ENCODE measurements around the gene GNG2. TPM values are rescaled to one million over a fixed set of nuclear protein-coding genes. Genes with fewer than 3 reads are reported as not detected.

Gene GNG2
- polyA plus RNA-seq, 1 of the 3 experiments (the other 2 are of a cell fraction): 17.8 TPM

- Histone ChIP-seq H3F3A (replicated peaks; ENCODE audit: insufficient read depth) (no peaks in the 10 kb centered on the region), H3K9me3 (peaks cover 5% of the 10 kb centered on the region; the same call in 1 of the 2 replicates), H3K27me3 (ENCODE audit: insufficient read depth) (no peaks in the 10 kb centered on the region), H3K4me2 (no peak overlapping the region), H3K9ac (no peak overlapping the region), H3K4me1 (ENCODE audit: control insufficient read depth in 1 of 2, insufficient read depth in 2 of 2, low read depth in 1 of 2, low read length in 1 of 2) (peaks cover 7 to 13% of the 10 kb centered on the region in 2 experiments; a peak in 3 of 4 replicates), H3K9me2 (no peaks in the 10 kb centered on the region), H3K4me3 (ENCODE audit: low read depth in 2 of 2, low read length in 1 of 2) (no peak overlapping the region), H4K20me1 (ENCODE audit: insufficient read depth) (no peaks in the 10 kb centered on the region), H2AFZ (ENCODE audit: low read depth) (no peak overlapping the region), H3K27ac (ENCODE audit: low read depth in 2 of 2, low read length in 1 of 2) (peak overlapping the region; percentile 28 to 79; a peak in 3 of 4 replicates), H3K79me2 (ENCODE audit: insufficient read depth) (no peaks in the 10 kb centered on the region), H3K36me3 (replicated peaks in 1 of 2; ENCODE audit: control insufficient read depth in 1 of 2, insufficient read depth in 2 of 2, low read length in 1 of 2) (peaks cover 6 to 16% of the 10 kb centered on the region in 2 experiments)
- DNase-seq: no peak
- ChIA-PET CTCF (interaction anchor here (0.8 to 2.2 kb wide), 4 partner anchors 16 to 680 kb away, joined by 3 to 13 read pairs (median 4); no protein-coding TSS in a partner anchor), POLR2A (no interaction called here)
- TF ChIP-seq EZH2phosphoT487 (IDR thresholded peaks at IDR 0.05; ENCODE audit: borderline replicate concordance, low read depth): no peak
- TF ChIP-seq USF2 (IDR thresholded peaks at IDR 0.05; ENCODE audit: borderline replicate concordance, low read depth, low read length): no peak
- 72% methylated on average over 4 of the region's 4 CpGs for WGBS (ENCODE audit: low lambda C conversion rate)
Observed at GRCh38 chr14:51963286-51963685, 102.9 kb downstream of the GNG2 start.

- no peaks in the 10 kb centered on the region for H3K9me2 ChIP-seq
Observed at GRCh38 chr14:51967521-51967920, 107.1 kb downstream of the GNG2 start.

More at GRCh38 chr14:51967521-51967920, 107.1 kb downstream of the GNG2 start:
- no peak overlapping the region for H3K9ac ChIP-seq
- H3F3A ChIP-seq (replicated peaks; ENCODE audit: insufficient read depth): no peaks in the 10 kb centered on the region
- no peak for DNase-seq
- no peak overlapping the region for H3K27ac ChIP-seq (ENCODE audit: low read depth in 2 of 2, low read length in 1 of 2)
- no peak overlapping the region for H3K4me2 ChIP-seq
- CTCF ChIA-PET: interaction anchor here (1.1 to 5.2 kb wide), 4 partner anchors 9 to 82 kb away, joined by 3 to 43 read pairs (median 4); no protein-coding TSS in a partner anchor
- H3K9me3 ChIP-seq: no peaks in the 10 kb centered on the region
- H2AFZ ChIP-seq (ENCODE audit: low read depth): no peak overlapping the region
- no peaks in the 10 kb centered on the region for H3K27me3 ChIP-seq (ENCODE audit: insufficient read depth)
- no peaks in the 10 kb centered on the region for H3K36me3 ChIP-seq (replicated peaks in 1 of 2; ENCODE audit: control insufficient read depth in 1 of 2, insufficient read depth in 2 of 2, low read length in 1 of 2)
- WGBS (ENCODE audit: low lambda C conversion rate): 71% methylated on average over 2 of the region's 2 CpGs
- peaks cover 5 to 9% of the 10 kb centered on the region in 2 experiments; a peak in 3 of 4 replicates for H3K4me1 ChIP-seq (ENCODE audit: control insufficient read depth in 1 of 2, insufficient read depth in 2 of 2, low read depth in 1 of 2, low read length in 1 of 2)
- H3K79me2 ChIP-seq (ENCODE audit: insufficient read depth): no peaks in the 10 kb centered on the region
- no peaks in the 10 kb centered on the region for H4K20me1 ChIP-seq (ENCODE audit: insufficient read depth)
- TF ChIP-seq RCOR1 (IDR thresholded peaks at IDR 0.05; ENCODE audit: low read length) (no peak), GATA2 (CRISPR knock-in tag; IDR thresholded peaks at IDR 0.05) (no peak), JUND (IDR thresholded peaks at IDR 0.05) (no peak), MXI1 (IDR thresholded peaks at IDR 0.05; ENCODE audit: low read depth, low read length) (no peak), ZBTB33 (IDR thresholded peaks at IDR 0.05; ENCODE audit: borderline replicate concordance, low read depth) (no peak), RAD21 (IDR thresholded peaks at IDR 0.05; ENCODE audit: low read length) (no peak), FOXJ3 (CRISPR knock-in tag; IDR thresholded peaks at IDR 0.05) (no peak), RXRA (IDR thresholded peaks at IDR 0.05; ENCODE audit: borderline replicate concordance, low read depth) (no peak), CTCF (IDR thresholded peaks at IDR 0.05) (no peak), YY1 (IDR thresholded peaks at IDR 0.05; ENCODE audit: low read depth) (no peak), TAF1 (IDR thresholded peaks at IDR 0.05; ENCODE audit: borderline replicate concordance, low read depth, low read length) (no peak), TCF12 (IDR thresholded peaks at IDR 0.05) (no peak), USF1 (IDR thresholded peaks at IDR 0.05; ENCODE audit: borderline replicate concordance, low read depth) (no peak), MAX (IDR thresholded peaks at IDR 0.05; ENCODE audit: low read depth) (no peak)
- no peak overlapping the region for H3K4me3 ChIP-seq (ENCODE audit: low read depth in 2 of 2, low read length in 1 of 2)
- POLR2A ChIA-PET: no interaction called here

All from SK-N-SH (cell line).